GM13977 (cell line): Measurements from ENCODE around the gene CFAP92.

Experiments
- DNase-seq: peaks from one replicate; pipeline ENCODE4 v3.0.0; 2012; ENCODE audit warnings: low spot score
- CTCF ChIP-seq: IDR thresholded peaks from 2 replicates; pipeline ENCODE4 v1.5.1; 2012; ENCODE audit warnings: mild to moderate bottlenecking, control low read depth; ENCODE audit not compliant: insufficient read depth; ENCODE audit errors: extremely low read depth, missing control alignments
- in situ Hi-C: fragments of 300-500 bp; cut with MboI; formaldehyde crosslinking; loops from one replicate; pipeline ENCODE4 v1.12.0; 2022; ENCODE audit warnings: low sequenced_read_pairs, low pct_unique_long_range_greater_than_20kb, mixed read lengths, inconsistent platforms; ENCODE audit not compliant: unreplicated experiment

The CFAP92 gene

GRCh38 chr3:128997486-128998133 lies 3.7 kb upstream of the CFAP92 start:
- no peak for TF ChIP-seq CTCF
- in situ Hi-C loops = no loop called here
- DNase-seq = no peak

GRCh38 chr3:128996726-128997125 lies 2.9 kb upstream of the CFAP92 start:
- no peak for DNase-seq
- no peak for TF ChIP-seq CTCF
- in situ Hi-C loops = no loop called here

- in situ Hi-C loops = no loop called here
- DNase-seq = no peak
- TF ChIP-seq CTCF = no peak
These were observed 2.3 kb upstream of the CFAP92 start for GRCh38 chr3:128996200-128996599.

GRCh38 chr3:128995737-128996136 lies 1.9 kb upstream of the CFAP92 start:
- in situ Hi-C loops = no loop called here
- no peak for DNase-seq
- TF ChIP-seq CTCF = no peak

DNA sequence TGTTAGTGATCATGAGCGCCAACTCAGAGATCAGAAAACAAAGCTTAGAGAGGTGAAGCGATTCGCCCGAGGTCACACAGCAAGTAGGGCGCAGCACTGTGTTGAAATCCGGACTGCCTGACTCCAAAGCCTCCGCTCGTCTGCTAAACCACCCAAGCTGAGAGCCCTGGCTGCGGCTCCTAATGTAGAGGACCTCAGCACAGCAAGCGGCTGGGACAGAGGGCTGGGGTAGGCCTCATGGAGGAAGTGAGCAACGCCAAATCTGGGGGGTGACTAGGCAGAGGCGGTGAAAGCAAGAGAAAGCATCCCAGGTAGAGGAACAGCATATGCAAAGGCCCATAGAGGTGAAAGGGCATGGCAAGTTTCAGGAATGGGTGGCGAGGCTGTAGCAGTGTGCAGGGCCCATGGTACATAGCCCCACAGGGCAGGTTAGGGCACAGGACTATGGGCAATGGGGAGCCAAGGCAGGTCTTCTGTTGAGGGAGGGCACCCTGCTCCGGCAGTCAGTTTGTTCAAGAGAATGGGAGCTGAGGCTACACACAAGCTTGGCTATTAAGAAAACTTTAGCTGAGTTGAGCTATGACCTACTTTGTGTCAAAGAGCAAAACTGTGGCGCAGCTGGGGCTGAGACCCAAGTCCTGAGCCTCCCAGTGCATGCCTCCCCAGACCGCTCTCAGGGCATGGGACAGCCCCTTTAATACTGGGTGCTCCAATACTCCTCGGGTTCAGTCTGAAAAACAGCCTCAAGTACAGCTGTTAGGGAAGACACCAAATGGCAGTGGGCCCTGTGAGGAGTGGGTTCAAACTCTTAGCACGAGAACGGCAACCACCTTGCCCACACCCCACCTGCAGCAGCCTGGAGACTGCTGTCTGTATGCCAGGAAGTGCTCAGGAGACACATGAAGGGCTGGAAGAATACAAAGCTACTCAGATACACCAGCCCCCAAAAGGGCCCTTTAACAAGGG lies 988 bp upstream of the CFAP92 start:
- in situ Hi-C loops = no loop called here

DNA sequence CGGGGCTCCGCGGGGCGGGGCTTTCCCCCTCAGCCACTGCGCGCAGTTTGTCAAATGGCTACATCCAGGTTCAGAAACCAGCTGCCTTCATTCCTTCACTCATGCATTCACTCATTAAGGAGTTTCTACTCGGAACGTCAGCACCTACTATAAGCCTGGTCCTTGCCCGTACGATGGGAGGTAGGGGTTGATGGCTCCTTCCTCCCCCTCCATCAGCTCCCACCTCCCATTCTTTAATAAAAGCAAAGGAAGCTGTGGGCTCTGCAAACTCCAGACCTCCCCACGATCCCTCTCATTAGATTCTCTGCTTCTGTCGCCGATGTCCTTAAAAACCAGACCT lies 267 bp upstream of the CFAP92 start:
- in situ Hi-C loops = no loop called here
- TF ChIP-seq CTCF = no peak
- DNase-seq = no peak

More for the DNA sequence above, 988 bp upstream of the CFAP92 start:
- no peak for TF ChIP-seq CTCF
- DNase-seq = no peak
